A673 (cell line): Measurements from ENCODE around the gene ABCA13. TPM values are rescaled to one million over a fixed set of nuclear protein-coding genes. Genes with fewer than 3 reads are reported as not detected.

Experiments used
- BruUV-seq: library from RNA; stranded (reverse); fragments of 400-500 nt; replicated peaks from 2 replicates; lab custom pipeline; 2021; lab: Mats Ljungman, UMichigan
- CTCF ChIA-PET: fragments of 300-600 bp; sonication (Branson Sonifier 250); formaldehyde crosslinking; loops from one replicate; lab custom pipeline; 2022; ENCODE audit warnings: antibody characterized with exemption; lab: Charles Lee
- POLR2A ChIA-PET: fragments of 300-600 bp; sonication (Branson Sonifier 250); formaldehyde crosslinking; loops from one replicate; lab custom pipeline; 2022; ENCODE audit warnings: antibody characterized with exemption; ENCODE audit not compliant: low non-redundant PET; lab: Charles Lee
- DNase-seq: peaks from one replicate; pipeline ENCODE4 v3.0.0-alpha.2; 2015; ENCODE audit warnings: low spot score
- H3K27ac ChIP-seq: fragments of 200-600 bp; sonication (generic); 2 replicates; pipeline ENCODE4 v1.5.1; 2016; ENCODE audit warnings: mixed run types, low read depth, mild to moderate bottlenecking, mixed read lengths, antibody characterized with exemption, low read length; ENCODE audit not compliant: poor library complexity, severe bottlenecking
- H3K27me3 ChIP-seq: fragments of 200-600 bp; sonication (generic); replicated peaks from 2 replicates; pipeline ENCODE4 v1.6.1; 2017; ENCODE audit warnings: mixed run types, low read depth, mild to moderate bottlenecking, mixed read lengths, antibody characterized with exemption, low read length; ENCODE audit not compliant: insufficient read depth, poor library complexity
- H3K36me3 ChIP-seq: fragments of 200-600 bp; sonication (generic); 2 replicates; pipeline ENCODE4 v1.6.1; 2016; ENCODE audit warnings: mixed run types, mild to moderate bottlenecking, mixed read lengths, antibody characterized with exemption, low read length; ENCODE audit not compliant: insufficient read depth, poor library complexity, severe bottlenecking
- H3K4me1 ChIP-seq: fragments of 200-600 bp; sonication (generic); 2 replicates; pipeline ENCODE4 v1.6.1; 2017; ENCODE audit warnings: mixed run types, mild to moderate bottlenecking, mixed read lengths, antibody characterized with exemption, low read length; ENCODE audit not compliant: insufficient read depth, poor library complexity, severe bottlenecking
- H3K4me3 ChIP-seq: fragments of 200-600 bp; sonication (generic); 2 replicates; pipeline ENCODE4 v1.5.1; 2016; ENCODE audit warnings: low read depth, mixed run types, mild to moderate bottlenecking, mixed read lengths, low read length; ENCODE audit not compliant: poor library complexity, severe bottlenecking
- H3K9me3 ChIP-seq: fragments of 200-600 bp; sonication (generic); 2 replicates; pipeline ENCODE4 v1.6.1; 2016; ENCODE audit warnings: mixed run types, low read depth, mild to moderate bottlenecking, mixed read lengths, antibody characterized with exemption, low read length; ENCODE audit not compliant: poor library complexity, severe bottlenecking
- EZH2 ChIP-seq: fragments of 200-600 bp; sonication (generic); IDR thresholded peaks from 2 replicates; pipeline ENCODE4 v1.6.1; 2017; ENCODE audit warnings: borderline replicate concordance, low read depth, mild to moderate bottlenecking, mixed read lengths, antibody characterized with exemption, low read length; ENCODE audit not compliant: poor library complexity, severe bottlenecking
- intact Hi-C: fragments of 100-400 bp; cut with micrococcal nuclease; formaldehyde crosslinking; loops from one replicate; pipeline ENCODE4 v1.10.0; 2022; ENCODE audit not compliant: unreplicated experiment
- total RNA-seq: library from RNA; stranded (reverse); gene quantifications from 2 replicates; pipeline ENCODE4 v1.2.3, GENCODE V29; 2021
- TF ChIP-seq, protein P1 (sequence below): fragments of 300-800, 200-600 bp; sonication (generic); conservative IDR thresholded peaks from 2 replicates; pipeline ENCODE4 v1.5.1; 2017; ENCODE audit warnings: low read depth, mild to moderate bottlenecking, antibody characterized with exemption, low read length, moderate library complexity, mixed read lengths

Gene ABCA13
- total RNA-seq, 1 experiment from 2014 or later = 15.6 TPM

- Histone ChIP-seq H3K27ac (no peak overlapping the region), H3K27me3 (no peaks in the 10 kb centered on the region), H3K4me3 (no peak overlapping the region), H3K4me1 (no peaks in the 10 kb centered on the region), H3K9me3 (no peaks in the 10 kb centered on the region), H3K36me3 (no peaks in the 10 kb centered on the region)
- CTCF ChIA-PET = no interaction called here
- POLR2A ChIA-PET = no interaction called here
- TF ChIP-seq EZH2 = no peak
- TF ChIP-seq, protein P1, sequence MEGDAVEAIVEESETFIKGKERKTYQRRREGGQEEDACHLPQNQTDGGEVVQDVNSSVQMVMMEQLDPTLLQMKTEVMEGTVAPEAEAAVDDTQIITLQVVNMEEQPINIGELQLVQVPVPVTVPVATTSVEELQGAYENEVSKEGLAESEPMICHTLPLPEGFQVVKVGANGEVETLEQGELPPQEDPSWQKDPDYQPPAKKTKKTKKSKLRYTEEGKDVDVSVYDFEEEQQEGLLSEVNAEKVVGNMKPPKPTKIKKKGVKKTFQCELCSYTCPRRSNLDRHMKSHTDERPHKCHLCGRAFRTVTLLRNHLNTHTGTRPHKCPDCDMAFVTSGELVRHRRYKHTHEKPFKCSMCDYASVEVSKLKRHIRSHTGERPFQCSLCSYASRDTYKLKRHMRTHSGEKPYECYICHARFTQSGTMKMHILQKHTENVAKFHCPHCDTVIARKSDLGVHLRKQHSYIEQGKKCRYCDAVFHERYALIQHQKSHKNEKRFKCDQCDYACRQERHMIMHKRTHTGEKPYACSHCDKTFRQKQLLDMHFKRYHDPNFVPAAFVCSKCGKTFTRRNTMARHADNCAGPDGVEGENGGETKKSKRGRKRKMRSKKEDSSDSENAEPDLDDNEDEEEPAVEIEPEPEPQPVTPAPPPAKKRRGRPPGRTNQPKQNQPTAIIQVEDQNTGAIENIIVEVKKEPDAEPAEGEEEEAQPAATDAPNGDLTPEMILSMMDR = peak; percentile 72
- DNase-seq = peak; percentile 69
- BruUV-seq = no TSS peak
- intact Hi-C loops = loop anchor here (10.0 kb wide), 2 partner anchors 575 to 1555 kb away; no protein-coding TSS in a partner anchor
Measured at GRCh38 chr7:48299580-48300169, 128.4 kb downstream of the ABCA13 start.

GRCh38 chr7:48300301-48300700, 129.0 kb downstream of the ABCA13 start:
- no peak overlapping the region for H3K4me3 ChIP-seq
- no peak overlapping the region for H3K27ac ChIP-seq
- no peak for DNase-seq
- no peaks in the 10 kb centered on the region for H3K36me3 ChIP-seq
- H3K4me1 ChIP-seq = no peaks in the 10 kb centered on the region
- BruUV-seq = no TSS peak
- H3K9me3 ChIP-seq = no peaks in the 10 kb centered on the region
- no peaks in the 10 kb centered on the region for H3K27me3 ChIP-seq
- intact Hi-C loops = loop anchor here (10.0 kb wide), 1 partner anchor 574 kb away; no protein-coding TSS in a partner anchor
- TF ChIP-seq EZH2 = no peak
- TF ChIP-seq, protein P1 = no peak
- CTCF ChIA-PET = no interaction called here
- POLR2A ChIA-PET = no interaction called here

DNA sequence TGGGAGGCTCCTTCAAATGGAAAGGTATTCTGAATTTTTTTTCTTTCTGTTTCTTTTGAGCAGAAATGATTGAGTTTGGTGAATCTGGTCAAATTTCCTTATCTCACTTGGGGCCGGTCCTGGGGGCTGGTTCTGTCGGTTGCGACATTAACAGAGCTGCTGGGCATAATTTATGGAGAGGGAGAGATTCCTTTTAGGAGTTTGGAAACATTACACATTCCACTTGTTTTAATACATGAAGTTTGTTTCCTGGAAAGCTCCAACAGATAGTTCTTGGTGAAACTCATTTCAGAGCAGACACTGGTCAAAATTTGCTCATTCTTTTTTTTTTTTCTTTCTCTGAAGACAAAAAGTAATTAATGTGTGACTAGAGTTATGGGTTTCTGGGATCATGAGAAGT, 129.9 kb downstream of the ABCA13 start:
- no peak overlapping the region for H3K4me3 ChIP-seq
- no peaks in the 10 kb centered on the region for H3K36me3 ChIP-seq
- no peak overlapping the region for H3K27ac ChIP-seq
- CTCF ChIA-PET = no interaction called here
- H3K9me3 ChIP-seq = no peaks in the 10 kb centered on the region
- intact Hi-C loops = loop anchor here (10.0 kb wide), 1 partner anchor 574 kb away; no protein-coding TSS in a partner anchor
- no peaks in the 10 kb centered on the region for H3K4me1 ChIP-seq
- TF ChIP-seq EZH2 = no peak
- TF ChIP-seq, protein P1 = no peak
- no peak for DNase-seq
- POLR2A ChIA-PET = no interaction called here
- no TSS peak for BruUV-seq
- H3K27me3 ChIP-seq = no peaks in the 10 kb centered on the region
